Keratinocyte (primary cell): ENCODE data around the gene IRF7.

Source experiments
- CTCF ChIP-seq, 3 experiments: IDR thresholded peaks in 1 of 3; conservative IDR thresholded peaks in 1 of 3; optimal IDR thresholded peaks in 1 of 3; 2 replicates in 2 of 3; 3 replicates in 1 of 3; pipeline versions ENCODE3 to v1.5.1; 2011; ENCODE audit warnings: low read length in 3 of 3, mild to moderate bottlenecking in 3 of 3, moderate library complexity in 2 of 3, control low read depth in 1 of 3, inconsistent platforms in 1 of 3; ENCODE audit not compliant: insufficient read depth in 2 of 3; ENCODE audit errors: extremely low read depth in 1 of 3
- EZH2 ChIP-seq: IDR thresholded peaks from one replicate; pipeline ENCODE4 v1.6.1; 2012; ENCODE audit warnings: inconsistent platforms, mild to moderate bottlenecking, low read length, moderate library complexity

DNA sequence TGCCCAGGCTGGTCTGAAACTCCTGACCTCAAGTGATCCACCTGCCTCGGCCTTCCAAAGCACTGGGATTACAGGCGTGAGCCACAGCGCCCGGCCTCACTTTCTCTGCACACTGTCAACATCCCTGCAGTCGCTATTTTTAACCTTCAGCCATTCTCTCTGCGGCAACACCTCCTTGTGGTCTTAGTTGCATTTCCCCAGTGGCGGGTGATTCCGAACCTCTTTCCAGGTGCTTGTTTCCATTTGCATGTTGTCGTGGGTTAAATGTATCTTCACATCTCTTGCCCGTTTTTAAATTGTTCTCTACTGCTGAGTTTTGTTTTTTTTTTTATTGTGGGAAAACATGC is 13.5 kb upstream of the IRF7 start:
- TF ChIP-seq CTCF (optimal IDR thresholded peaks at IDR 0.05 in 1 of 3, IDR thresholded peaks at IDR 0.05 in 1 of 3, conservative IDR thresholded peaks at IDR 0.05 in 1 of 3; ENCODE audit: extremely low read depth in 1 of 3, insufficient read depth in 2 of 3, low read length in 3 of 3): no peak
- no peak for TF ChIP-seq EZH2
